MM.1S (cell line): ENCODE data around the gene SEMA3C.

Experiments
- DNase-seq: peaks from one replicate; pipeline ENCODE4 v3.0.0-alpha.2; 2015
- H2AFZ ChIP-seq: fragments of 300-600 bp; sonication (generic); 2 replicates; pipeline ENCODE4 v1.6.0; 2016; ENCODE audit warnings: antibody characterized with exemption, low read length
- H3F3A ChIP-seq: fragments of 300-600 bp; sonication (generic); 2 replicates; pipeline ENCODE4 v1.6.1; 2016; ENCODE audit warnings: mild to moderate bottlenecking, antibody characterized with exemption, low read length, moderate library complexity, mixed read lengths; ENCODE audit not compliant: insufficient read depth
- H3K27ac ChIP-seq: fragments of 300-600 bp; sonication (generic); 2 replicates; pipeline ENCODE4 v1.5.1; 2016; ENCODE audit warnings: mild to moderate bottlenecking, low read length
- H3K27me3 ChIP-seq: fragments of 300-600 bp; sonication (generic); replicated peaks from 2 replicates; pipeline ENCODE4 v1.6.0; 2016; ENCODE audit warnings: low read length; ENCODE audit not compliant: insufficient read depth
- H3K36me3 ChIP-seq: fragments of 300-600 bp; sonication (generic); replicated peaks from 2 replicates; pipeline ENCODE4 v1.6.1; 2016; ENCODE audit warnings: mild to moderate bottlenecking, low read length, mixed read lengths; ENCODE audit not compliant: insufficient read depth
- H3K4me1 ChIP-seq: fragments of 300-600 bp; sonication (generic); 2 replicates; pipeline ENCODE4 v1.6.1; 2016; ENCODE audit warnings: low read length, mixed read lengths
- H3K4me2 ChIP-seq: fragments of 300-600 bp; sonication (generic); 2 replicates; pipeline ENCODE4 v1.6.0; 2016; ENCODE audit warnings: low read depth, low read length
- H3K4me3 ChIP-seq: fragments of 300-600 bp; sonication (generic); 2 replicates; pipeline ENCODE4 v1.5.1; 2016; ENCODE audit warnings: low read length, mixed read lengths
- H3K79me2 ChIP-seq: fragments of 300-600 bp; sonication (generic); 2 replicates; pipeline ENCODE4 v1.6.1; 2016; ENCODE audit warnings: mixed run types, low read length, mixed read lengths
- H3K9ac ChIP-seq: fragments of 300-600 bp; sonication (generic); 2 replicates; pipeline ENCODE4 v1.6.1; 2016; ENCODE audit warnings: low read length, mixed read lengths
- H3K9me2 ChIP-seq: fragments of 300-600 bp; sonication (generic); replicated peaks from 2 replicates; pipeline ENCODE4 v1.6.1; 2016; ENCODE audit warnings: mild to moderate bottlenecking, low read length, mixed read lengths; ENCODE audit not compliant: insufficient read depth
- H3K9me3 ChIP-seq: fragments of 300-600 bp; sonication (generic); replicated peaks from 2 replicates; pipeline ENCODE4 v1.6.1; 2016; ENCODE audit warnings: mild to moderate bottlenecking, low read length, mixed read lengths; ENCODE audit not compliant: insufficient read depth
- H4K20me1 ChIP-seq: fragments of 300-600 bp; sonication (generic); 2 replicates; pipeline ENCODE4 v1.6.1; 2016; ENCODE audit warnings: mild to moderate bottlenecking, low read length, moderate library complexity, mixed read lengths; ENCODE audit not compliant: insufficient read depth
- EZH2 ChIP-seq: fragments of 300-600 bp; sonication (generic); optimal IDR thresholded peaks from 2 replicates; pipeline ENCODE3; 2017; ENCODE audit warnings: low read depth, mild to moderate bottlenecking, antibody characterized with exemption, low read length, mixed read lengths
- EZH2phosphoT487 ChIP-seq: fragments of 300-600 bp; sonication (generic); IDR thresholded peaks from 2 replicates; pipeline ENCODE4 v1.6.1; 2018; ENCODE audit warnings: antibody characterized with exemption, low read length
- TF ChIP-seq, protein P1 (sequence below): fragments of 300-600 bp; sonication (generic); IDR thresholded peaks from 2 replicates; pipeline ENCODE4 v1.5.1; 2016; ENCODE audit warnings: antibody characterized with exemption, low read length, mixed read lengths

Gene SEMA3C

DNA sequence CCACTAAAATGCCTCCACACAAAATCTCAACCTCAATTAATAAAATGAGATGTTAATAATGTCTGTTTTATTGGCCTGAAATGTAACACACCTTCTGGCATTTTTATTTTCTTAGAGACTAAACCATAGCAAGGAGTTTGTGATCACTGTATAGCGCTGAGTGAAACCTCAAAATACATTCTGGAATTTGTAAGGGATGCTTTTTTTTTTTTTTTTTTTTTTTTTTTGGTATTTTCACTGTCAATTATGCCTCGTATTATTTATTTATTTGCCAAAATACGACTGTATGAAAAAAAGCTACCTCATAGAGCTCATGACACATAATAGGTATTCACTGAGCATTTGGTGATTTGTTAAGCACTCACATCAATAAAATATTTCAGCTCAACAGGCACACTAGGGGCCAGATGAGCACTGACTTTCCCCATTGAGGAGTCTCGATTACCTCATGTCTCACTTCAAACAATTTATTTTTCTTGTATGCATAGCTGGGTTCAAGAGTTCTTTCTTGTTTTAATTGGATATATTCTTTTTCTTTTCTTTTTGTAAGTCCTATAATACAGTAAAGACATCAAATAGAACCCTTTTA, 36.5 kb downstream of the SEMA3C start:
- Histone ChIP-seq H3K36me3 (no peaks in the 10 kb centered on the region), H3K4me2 (no peak overlapping the region), H3F3A (no peaks in the 10 kb centered on the region), H2AFZ (no peak overlapping the region), H4K20me1 (no peaks in the 10 kb centered on the region), H3K4me1 (no peaks in the 10 kb centered on the region), H3K79me2 (no peaks in the 10 kb centered on the region), H3K27ac (no peak overlapping the region), H3K27me3 (no peaks in the 10 kb centered on the region), H3K9me2 (no peaks in the 10 kb centered on the region), H3K9ac (no peak overlapping the region), H3K9me3 (no peaks in the 10 kb centered on the region), H3K4me3 (no peak overlapping the region)
- TF ChIP-seq EZH2phosphoT487 = no peak
- no peak for DNase-seq

DNA sequence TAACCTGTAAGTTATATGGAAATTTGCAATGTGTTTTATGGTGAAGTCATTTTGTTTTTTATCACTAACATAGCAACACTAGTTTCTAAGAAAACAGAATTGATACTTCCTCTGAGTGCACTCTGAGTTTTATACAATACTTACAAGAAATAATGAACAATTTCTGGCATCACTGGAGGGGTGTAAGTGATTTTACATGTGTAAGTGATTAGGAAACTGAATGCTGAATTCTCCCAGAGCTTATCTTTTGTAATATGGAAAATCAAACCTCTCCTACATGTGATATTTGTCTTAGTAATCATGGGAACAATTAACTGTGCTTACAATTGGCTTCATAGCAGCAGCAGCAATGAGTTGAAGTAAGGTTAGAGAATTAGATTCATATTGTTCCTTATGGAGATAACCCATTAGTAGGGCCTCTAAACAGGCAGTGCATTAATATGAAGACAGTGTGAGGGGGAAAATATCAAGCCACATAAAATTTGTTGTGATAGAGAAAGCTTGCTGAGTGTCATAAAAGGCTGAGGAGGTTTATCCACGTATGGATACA, 37.4 kb downstream of the SEMA3C start:
- no peak overlapping the region for H2AFZ ChIP-seq
- no peaks in the 10 kb centered on the region for H3K36me3 ChIP-seq
- H3K79me2 ChIP-seq = no peaks in the 10 kb centered on the region
- H3K27ac ChIP-seq = no peak overlapping the region
- H3K9ac ChIP-seq = no peak overlapping the region
- no peak overlapping the region for H3K4me2 ChIP-seq
- H3F3A ChIP-seq = no peaks in the 10 kb centered on the region
- no peak for DNase-seq
- TF ChIP-seq, protein P1, sequence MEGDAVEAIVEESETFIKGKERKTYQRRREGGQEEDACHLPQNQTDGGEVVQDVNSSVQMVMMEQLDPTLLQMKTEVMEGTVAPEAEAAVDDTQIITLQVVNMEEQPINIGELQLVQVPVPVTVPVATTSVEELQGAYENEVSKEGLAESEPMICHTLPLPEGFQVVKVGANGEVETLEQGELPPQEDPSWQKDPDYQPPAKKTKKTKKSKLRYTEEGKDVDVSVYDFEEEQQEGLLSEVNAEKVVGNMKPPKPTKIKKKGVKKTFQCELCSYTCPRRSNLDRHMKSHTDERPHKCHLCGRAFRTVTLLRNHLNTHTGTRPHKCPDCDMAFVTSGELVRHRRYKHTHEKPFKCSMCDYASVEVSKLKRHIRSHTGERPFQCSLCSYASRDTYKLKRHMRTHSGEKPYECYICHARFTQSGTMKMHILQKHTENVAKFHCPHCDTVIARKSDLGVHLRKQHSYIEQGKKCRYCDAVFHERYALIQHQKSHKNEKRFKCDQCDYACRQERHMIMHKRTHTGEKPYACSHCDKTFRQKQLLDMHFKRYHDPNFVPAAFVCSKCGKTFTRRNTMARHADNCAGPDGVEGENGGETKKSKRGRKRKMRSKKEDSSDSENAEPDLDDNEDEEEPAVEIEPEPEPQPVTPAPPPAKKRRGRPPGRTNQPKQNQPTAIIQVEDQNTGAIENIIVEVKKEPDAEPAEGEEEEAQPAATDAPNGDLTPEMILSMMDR = no peak
- TF ChIP-seq EZH2 (no peak), EZH2phosphoT487 (no peak)
- no peaks in the 10 kb centered on the region for H3K9me3 ChIP-seq
- no peaks in the 10 kb centered on the region for H4K20me1 ChIP-seq
- no peak overlapping the region for H3K4me3 ChIP-seq
- no peaks in the 10 kb centered on the region for H3K27me3 ChIP-seq
- H3K4me1 ChIP-seq = no peaks in the 10 kb centered on the region
- H3K9me2 ChIP-seq = no peaks in the 10 kb centered on the region

DNA sequence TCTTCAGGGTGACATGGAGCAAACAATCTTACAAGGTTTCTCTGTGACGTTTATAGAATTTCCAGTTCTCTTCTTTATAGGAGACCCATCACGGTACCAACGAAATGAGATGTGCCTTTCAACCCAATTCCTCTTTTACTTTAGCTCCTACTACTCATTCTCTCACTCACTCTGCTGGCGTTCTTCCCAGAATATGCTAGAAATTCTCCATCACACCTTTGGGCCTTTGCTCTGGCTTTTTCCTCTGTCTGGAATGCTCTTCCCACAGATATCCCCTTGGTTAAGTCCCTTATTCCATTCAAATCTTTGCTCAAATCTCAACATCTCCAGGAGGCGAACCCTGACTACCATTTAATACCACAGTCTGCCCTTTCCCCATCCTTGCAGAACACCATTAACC, 39.0 kb downstream of the SEMA3C start:
- DNase-seq = no peak
- Histone ChIP-seq H3K79me2 (no peaks in the 10 kb centered on the region), H2AFZ (no peak overlapping the region), H3K9ac (no peak overlapping the region), H3K36me3 (no peaks in the 10 kb centered on the region), H4K20me1 (no peaks in the 10 kb centered on the region), H3K4me2 (no peak overlapping the region), H3K4me1 (no peaks in the 10 kb centered on the region), H3K27me3 (no peaks in the 10 kb centered on the region), H3K4me3 (no peak overlapping the region), H3K27ac (no peak overlapping the region), H3K9me3 (no peaks in the 10 kb centered on the region), H3K9me2 (no peaks in the 10 kb centered on the region), H3F3A (no peaks in the 10 kb centered on the region)
- TF ChIP-seq, protein P1 = no peak
- no peak for TF ChIP-seq EZH2
- no peak for TF ChIP-seq EZH2phosphoT487

DNA sequence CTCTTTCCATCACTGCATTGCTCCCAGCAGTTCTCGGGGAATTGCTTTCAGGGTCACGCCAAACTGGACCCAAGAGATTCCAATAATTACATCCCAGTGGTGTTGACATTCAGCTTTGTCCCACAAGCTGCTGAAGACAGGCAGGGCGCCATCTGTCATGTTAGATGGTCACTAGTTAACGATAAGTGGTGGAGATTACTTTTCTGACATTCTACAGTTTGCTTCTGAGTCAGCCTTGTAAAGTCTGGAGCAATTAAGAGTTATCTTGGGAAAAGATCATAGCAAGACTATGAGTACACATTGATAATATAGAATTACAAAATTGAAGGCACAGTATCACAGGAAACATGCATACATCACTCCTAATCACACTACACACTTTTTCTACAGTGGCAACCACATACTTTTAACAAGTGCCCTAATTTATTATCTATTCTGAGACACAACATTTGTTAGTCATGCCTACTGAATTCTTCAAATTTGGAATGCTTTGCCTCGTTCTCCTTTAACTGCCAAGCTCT, 41.9 kb downstream of the SEMA3C start:
- Histone ChIP-seq H3K9me2 (no peaks in the 10 kb centered on the region), H3K36me3 (no peaks in the 10 kb centered on the region), H3K4me2 (no peak overlapping the region), H3K27me3 (no peaks in the 10 kb centered on the region), H3K79me2 (no peaks in the 10 kb centered on the region), H3K4me3 (no peak overlapping the region), H3K9ac (no peak overlapping the region), H3F3A (no peaks in the 10 kb centered on the region), H4K20me1 (no peaks in the 10 kb centered on the region), H2AFZ (no peak overlapping the region), H3K27ac (no peak overlapping the region), H3K9me3 (no peaks in the 10 kb centered on the region), H3K4me1 (no peaks in the 10 kb centered on the region)
- DNase-seq = no peak
- TF ChIP-seq EZH2phosphoT487 (no peak), EZH2 (no peak)
- TF ChIP-seq, protein P1 = no peak
